RPMI7951 (cell line): ENCODE results near the gene SNX1. TPM values are rescaled to one million over a fixed set of nuclear protein-coding genes. Genes with fewer than 3 reads are reported as not detected.

ENCODE experiments used
- DNase-seq: peaks from one replicate; pipeline ENCODE4 v3.0.0-alpha.2; 2012; ENCODE audit warnings: low read depth
- total RNA-seq: library from RNA; depleted of rRNA; stranded (reverse); fragments of >200 nt; shearing (Covaris generic); gene quantifications from 2 replicates; pipeline ENCODE4 v1.2.3, GENCODE V29; 2014; rRNA removed

Gene SNX1
- total RNA-seq, 1 experiment from 2014 or later, result 49.6 TPM

DNA sequence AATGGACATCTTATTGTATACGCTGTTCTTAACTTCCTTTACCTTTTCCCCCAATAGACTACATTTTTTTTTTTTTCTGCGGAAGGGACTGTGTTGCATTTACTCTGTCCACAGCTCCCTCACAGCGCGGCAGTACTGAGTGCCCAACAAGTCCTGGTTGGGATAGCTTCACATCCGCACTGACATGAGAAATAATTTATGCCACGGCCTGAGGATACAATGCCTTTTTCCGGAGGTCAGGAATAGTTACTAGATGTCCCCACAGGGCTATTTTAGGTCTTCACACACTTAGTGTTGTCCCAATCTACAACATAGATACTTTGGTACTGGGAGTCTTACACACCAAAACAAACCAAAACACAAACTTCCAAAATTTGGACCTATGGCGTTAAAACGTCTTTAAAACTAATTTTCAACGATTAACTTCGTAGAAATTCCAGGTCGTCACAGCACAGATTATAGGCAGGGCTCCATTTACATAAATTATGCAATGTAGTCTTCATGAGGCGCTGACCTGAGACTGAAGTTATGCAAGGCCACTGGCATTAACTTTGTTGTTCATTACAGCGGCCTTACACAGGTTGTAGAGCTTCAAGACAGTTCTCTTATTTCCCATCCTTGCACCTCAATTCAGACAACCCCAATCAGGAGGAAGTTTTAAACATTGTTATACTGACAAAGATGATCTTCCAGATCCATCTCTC lies 68.0 kb downstream of the SNX1 start:
- peak; percentile 61 for DNase-seq

DNA sequence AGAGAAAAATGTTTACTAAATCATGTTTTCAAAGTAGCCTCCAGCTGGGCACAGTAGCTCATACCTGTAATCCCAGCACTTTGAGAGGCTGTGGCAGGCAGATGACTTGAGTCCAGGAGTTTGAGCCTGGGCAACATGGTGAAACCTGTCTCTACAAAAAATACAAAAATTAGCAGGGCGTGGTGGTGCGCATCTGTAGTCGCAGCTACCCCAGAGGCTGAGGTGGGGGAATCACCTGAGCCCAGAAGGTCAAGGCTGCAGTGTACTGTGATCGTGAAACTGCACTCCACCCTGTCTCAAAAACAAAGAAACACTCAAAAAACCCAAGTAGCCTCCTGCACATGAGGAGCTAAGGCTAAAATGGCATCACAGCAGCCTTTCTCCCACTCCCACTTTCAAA lies 68.7 kb downstream of the SNX1 start:
- DNase-seq, result no peak

DNA sequence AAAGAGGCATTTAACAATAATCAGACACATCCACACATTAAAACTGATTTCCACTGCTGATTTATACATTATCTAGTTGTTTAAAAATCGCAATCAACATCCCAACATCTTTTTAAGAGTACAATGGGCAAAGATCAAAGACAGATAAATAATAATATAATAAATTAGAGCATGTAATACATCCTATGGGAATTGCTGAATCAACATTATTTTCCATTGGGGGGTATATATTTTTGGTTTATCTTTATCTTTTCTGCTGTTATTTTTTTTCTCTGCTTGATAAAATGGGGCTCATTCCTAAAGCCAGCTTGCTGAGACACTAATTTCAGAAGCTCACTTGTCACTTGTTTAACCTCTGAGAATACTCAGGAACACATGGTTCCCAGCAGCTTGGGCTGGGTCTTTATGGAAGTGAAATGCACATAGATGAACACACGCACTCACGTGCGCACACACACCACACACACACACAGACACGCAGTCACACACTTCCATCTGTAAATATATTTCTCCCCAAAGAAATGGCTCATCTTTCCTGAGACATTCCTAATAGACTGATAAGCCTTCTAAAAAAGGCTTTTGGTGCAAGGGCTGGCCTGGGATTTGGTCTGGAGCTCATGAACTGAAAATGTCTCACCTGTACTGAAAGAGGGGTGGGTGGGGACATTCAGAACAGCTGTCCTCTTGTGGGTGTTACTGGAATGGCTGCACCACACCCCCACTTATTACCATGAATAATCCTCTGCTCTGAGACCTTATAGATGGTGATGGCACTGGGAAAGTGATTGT lies 70.5 kb downstream of the SNX1 start:
- no peak for DNase-seq

DNA sequence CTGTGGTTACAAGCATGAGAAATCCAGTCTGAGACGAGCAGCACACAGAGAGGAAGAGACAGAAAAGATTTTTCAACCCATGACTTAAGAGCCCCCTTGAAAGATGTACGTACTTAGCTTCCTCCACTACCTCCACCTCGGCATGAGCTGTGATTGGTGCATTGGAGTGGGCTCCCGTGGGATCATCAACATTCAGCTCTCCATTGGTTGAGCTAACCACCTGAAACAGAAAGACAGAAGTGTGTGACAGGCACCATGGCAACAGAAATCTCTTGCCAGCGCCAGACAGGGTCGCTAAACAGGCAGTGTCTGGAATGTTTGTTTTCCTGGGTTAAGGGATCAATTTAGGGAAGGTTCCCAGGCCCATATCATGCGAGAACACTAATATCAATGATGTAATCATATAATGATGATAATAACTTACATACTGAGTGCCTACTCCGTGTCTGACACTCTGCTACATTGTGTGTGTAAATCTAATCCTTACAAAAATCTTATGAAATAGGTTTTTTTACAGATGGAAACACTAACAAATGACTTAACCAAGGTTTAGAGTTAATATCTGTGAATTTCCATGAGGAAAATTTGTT lies 84.5 kb downstream of the SNX1 start:
- no peak for DNase-seq

DNA sequence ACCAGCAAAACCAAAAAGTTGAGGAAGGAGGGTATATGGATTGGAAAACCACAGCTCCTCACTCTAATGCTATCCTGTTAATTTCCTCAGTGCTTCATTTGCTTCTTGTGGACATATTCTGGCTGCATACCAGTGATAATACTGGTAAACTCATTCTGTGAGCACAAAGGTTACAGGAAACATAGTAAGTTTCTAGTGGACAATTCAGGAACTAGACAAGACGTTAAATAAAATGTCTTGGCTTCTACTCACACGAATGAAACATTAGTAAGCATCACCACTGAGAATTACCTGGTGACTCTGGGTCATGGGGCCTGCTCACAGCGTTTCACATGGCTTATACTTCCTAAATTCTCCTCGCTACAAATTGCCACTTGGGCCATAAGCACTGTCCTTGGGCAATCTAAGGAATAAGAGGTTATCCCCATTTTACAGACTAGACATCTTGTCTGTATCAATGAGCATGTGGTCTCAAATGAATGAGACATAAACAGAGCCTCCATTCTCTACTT lies 87.1 kb downstream of the SNX1 start:
- no peak for DNase-seq

DNA sequence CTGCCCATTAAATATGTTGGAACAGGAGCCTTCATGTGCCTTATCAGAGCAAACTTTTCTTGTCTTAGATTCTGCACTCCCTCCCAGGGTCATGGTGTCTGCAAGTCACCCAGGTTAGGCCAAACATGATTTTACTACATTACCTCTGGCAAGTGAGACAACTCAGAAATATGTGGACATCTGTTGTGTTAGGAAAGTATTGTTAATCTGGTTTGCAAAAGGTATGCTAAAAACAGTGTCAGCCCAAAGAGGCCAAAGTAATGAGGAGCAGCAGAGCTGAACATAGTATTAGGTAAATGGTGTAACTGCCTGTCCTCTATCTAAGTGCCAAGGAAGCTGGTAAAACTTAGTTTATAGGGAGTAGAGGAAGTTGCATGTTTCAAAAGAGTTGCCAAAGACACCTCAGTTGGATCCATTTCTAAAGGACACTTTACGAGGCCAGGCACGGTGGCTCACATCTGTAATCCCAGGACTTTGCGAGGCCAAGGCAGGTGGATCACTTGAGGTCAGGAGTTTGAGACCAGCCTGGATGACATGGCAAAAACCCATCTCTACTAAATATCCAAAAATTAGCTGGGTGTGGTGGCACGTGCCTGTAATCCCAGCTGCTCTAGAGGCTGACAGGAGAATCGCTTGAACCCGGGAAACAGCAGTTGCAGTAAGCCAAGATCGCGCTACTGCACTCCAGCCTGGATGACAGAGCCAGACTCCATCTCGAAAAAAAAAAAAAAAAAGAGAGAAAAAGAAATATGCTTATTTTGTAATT lies 89.5 kb downstream of the SNX1 start:
- DNase-seq, result no peak

DNA sequence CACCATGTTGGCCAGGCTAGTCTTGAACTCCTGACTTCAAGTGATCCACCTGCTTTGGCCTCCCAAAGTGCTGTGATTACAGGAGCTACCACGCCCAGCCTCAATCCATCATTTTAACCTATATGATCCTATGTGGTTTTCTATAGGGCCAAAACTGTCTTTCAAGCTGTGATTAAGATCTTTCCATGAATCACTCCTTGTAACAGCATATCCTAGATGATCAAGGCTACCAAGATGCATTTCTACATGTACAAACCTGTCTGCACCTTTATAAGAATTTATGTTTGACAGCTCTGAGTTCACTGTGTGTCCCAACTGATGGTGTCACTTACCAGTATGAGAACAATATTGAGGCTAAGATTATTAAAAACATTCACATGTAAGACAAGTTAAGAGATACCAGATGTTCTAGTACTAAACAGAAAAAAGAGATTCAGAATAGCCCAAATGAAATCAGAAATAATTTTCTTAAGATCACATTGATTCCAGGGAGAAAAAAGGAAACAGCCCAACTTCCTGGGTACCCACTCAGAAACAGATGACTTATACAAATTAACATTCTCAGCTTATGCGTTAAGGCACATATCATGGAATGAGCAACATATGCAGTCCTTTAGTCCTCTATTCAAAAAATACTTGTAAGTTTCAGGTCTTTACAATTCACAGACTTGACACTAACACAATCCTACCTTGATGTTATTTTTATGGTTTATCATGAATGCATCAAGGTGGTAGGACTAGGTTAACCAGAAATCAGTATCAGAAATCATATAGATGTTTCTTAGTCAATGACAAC lies 91.8 kb downstream of the SNX1 start:
- DNase-seq, result no peak

Other genes starting within 250 kb of the SNX1 start
- gene DAPK2, start 49.5 kb upstream of the SNX1 start, total RNA-seq, result under 0.01 and 0.49 TPM in 2 replicates
- 223 and 280 TPM in 2 replicates for gene CIAO2A, start 2.1 kb upstream of the SNX1 start, total RNA-seq
- 0.12 and 0.29 TPM in 2 replicates for gene SNX22, start 55.7 kb downstream of the SNX1 start, total RNA-seq
- 1,133 and 1,525 TPM in 2 replicates for gene PPIB, start 67.0 kb downstream of the SNX1 start, total RNA-seq